C4-2B (cell line): ENCODE data around the gene RNF150.

Experiments
- CTCF ChIP-seq: fragments of 450-650 bp; conservative IDR thresholded peaks from 2 replicates; pipeline ENCODE4 v1.5.1; 2017; ENCODE audit warnings: mild to moderate bottlenecking
- ZFX ChIP-seq: fragments of 450-650 bp; IDR thresholded peaks from 2 replicates; pipeline ENCODE4 v1.6.1; 2017

GRCh38 chr4:140857111-140857510 lies 276.2 kb downstream of the RNF150 start:
- no peak for TF ChIP-seq CTCF
- no peak for TF ChIP-seq ZFX
